ENCODE measurements around the gene FBXL7.

FBXL7 gene

GRCh38 chr5:15554542-15554941 is 54.6 kb downstream of the FBXL7 start:
- no peak for ATAC-seq
- no peak for TF ChIP-seq ZFP30 (CRISPR knock-in tag; IDR thresholded peaks at IDR 0.05)
- no peak for TF ChIP-seq CSDC2 (CRISPR knock-in tag; IDR thresholded peaks at IDR 0.05)
- no peak for TF ChIP-seq RARB (CRISPR knock-in tag; IDR thresholded peaks at IDR 0.05)
- TF ChIP-seq ARNTL (CRISPR knock-in tag; IDR thresholded peaks at IDR 0.05; ENCODE audit: borderline replicate concordance, low read depth): no peak
- no peak for TF ChIP-seq ZNF8 (CRISPR knock-in tag; IDR thresholded peaks at IDR 0.05)
- TF ChIP-seq ESRRG (CRISPR knock-in tag; IDR thresholded peaks at IDR 0.05): no peak
- no peak for TF ChIP-seq ZNF565 (CRISPR knock-in tag; conservative IDR thresholded peaks at IDR 0.05; ENCODE audit: low read depth)

GRCh38 chr5:15555176-15555575 is 55.2 kb downstream of the FBXL7 start:
- ATAC-seq: no peak
- TF ChIP-seq TSHZ2 (CRISPR knock-in tag; IDR thresholded peaks at IDR 0.05) (no peak), POU6F1 (CRISPR knock-in tag; IDR thresholded peaks at IDR 0.05; ENCODE audit: borderline replicate concordance, low read depth) (no peak), ZFP3 (CRISPR knock-in tag; IDR thresholded peaks at IDR 0.05) (no peak), TCF4 (CRISPR knock-in tag; IDR thresholded peaks at IDR 0.05; ENCODE audit: borderline replicate concordance) (no peak), ZNF565 (CRISPR knock-in tag; conservative IDR thresholded peaks at IDR 0.05; ENCODE audit: low read depth) (no peak), SNAI2 (CRISPR knock-in tag; IDR thresholded peaks at IDR 0.05) (no peak), CSRNP3 (CRISPR knock-in tag; IDR thresholded peaks at IDR 0.05) (no peak), GLIS3 (CRISPR knock-in tag; IDR thresholded peaks at IDR 0.05) (no peak), CSDC2 (CRISPR knock-in tag; IDR thresholded peaks at IDR 0.05) (no peak), ZC3H10 (CRISPR knock-in tag; IDR thresholded peaks at IDR 0.05) (no peak), ZFP30 (CRISPR knock-in tag; IDR thresholded peaks at IDR 0.05) (no peak), BACH2 (CRISPR knock-in tag; IDR thresholded peaks at IDR 0.05; ENCODE audit: borderline replicate concordance) (no peak), OSR1 (CRISPR knock-in tag; IDR thresholded peaks at IDR 0.05) (no peak), TOX (CRISPR knock-in tag; IDR thresholded peaks at IDR 0.05; ENCODE audit: borderline replicate concordance) (no peak), PPARA (CRISPR knock-in tag; IDR thresholded peaks at IDR 0.05; ENCODE audit: borderline replicate concordance) (no peak)

- no peak for ATAC-seq
- TF ChIP-seq ESRRG (CRISPR knock-in tag; IDR thresholded peaks at IDR 0.05) (no peak), CREB5 (CRISPR knock-in tag; IDR thresholded peaks at IDR 0.05; ENCODE audit: low read depth) (no peak), ZFP30 (CRISPR knock-in tag; IDR thresholded peaks at IDR 0.05) (no peak), ZC3H10 (CRISPR knock-in tag; IDR thresholded peaks at IDR 0.05) (no peak), TOX (CRISPR knock-in tag; IDR thresholded peaks at IDR 0.05; ENCODE audit: borderline replicate concordance) (no peak), ZFP3 (CRISPR knock-in tag; IDR thresholded peaks at IDR 0.05) (no peak), ZNF565 (CRISPR knock-in tag; conservative IDR thresholded peaks at IDR 0.05; ENCODE audit: low read depth) (no peak), OSR1 (CRISPR knock-in tag; IDR thresholded peaks at IDR 0.05) (no peak), PATZ1 (CRISPR knock-in tag; IDR thresholded peaks at IDR 0.05; ENCODE audit: borderline replicate concordance) (no peak), RARB (CRISPR knock-in tag; IDR thresholded peaks at IDR 0.05) (no peak), TCF4 (CRISPR knock-in tag; IDR thresholded peaks at IDR 0.05; ENCODE audit: borderline replicate concordance) (no peak), SNAI2 (CRISPR knock-in tag; IDR thresholded peaks at IDR 0.05) (no peak), ARNTL (CRISPR knock-in tag; IDR thresholded peaks at IDR 0.05; ENCODE audit: borderline replicate concordance, low read depth) (no peak)
Measured at GRCh38 chr5:15558240-15558639, 58.3 kb downstream of the FBXL7 start.
